ENCODE data around the gene SLC16A10. TPM values are rescaled to one million over a fixed set of nuclear protein-coding genes. Genes with fewer than 3 reads are reported as not detected.

SLC16A10 gene
- total and polyA plus RNA-seq, 2 of the 8 experiments (the other 6 are each of a cell fraction or from before 2014, with no cell fraction given) = 18.6 to 23.2 TPM

GRCh38 chr6:111195656-111196055 lies 108.4 kb downstream of the SLC16A10 start:
- no peak overlapping the region for H3K14ac ChIP-seq (ENCODE audit: insufficient read length)
- no peak overlapping the region for H2BK20ac ChIP-seq (ENCODE audit: low read length)
- TF ChIP-seq NANOG (IDR thresholded peaks at IDR 0.05; ENCODE audit: insufficient read depth, low read depth, low read length, poor library complexity, severe bottlenecking) = no peak
- H3K23ac ChIP-seq (ENCODE audit: insufficient read length) = no peak overlapping the region
- H3K23me2 ChIP-seq (ENCODE audit: low read depth, low read length) = no peaks in the 10 kb centered on the region
- H3K4me1 ChIP-seq (replicated peaks in 1 of 4; ENCODE audit: control insufficient read depth in 3 of 4, insufficient read depth in 4 of 4, low read length in 3 of 4) = no peaks in the 10 kb centered on the region
- no peak overlapping the region for H2AK5ac ChIP-seq (ENCODE audit: low read depth, low read length)
- H2BK12ac ChIP-seq (ENCODE audit: low read depth, low read length) = no peak overlapping the region
- POLR2A ChIA-PET (ENCODE audit: partially characterized antibody) = no interaction called here
- no peaks in the 10 kb centered on the region for H3K79me2 ChIP-seq (ENCODE audit: control insufficient read depth in 1 of 2, insufficient read depth in 2 of 2, low read length in 2 of 2)
- no peak overlapping the region for H3K18ac ChIP-seq (ENCODE audit: extremely low read depth, low read length)
- no peaks in the 10 kb centered on the region for H3K79me1 ChIP-seq (ENCODE audit: low read depth, low read length)
- no peak overlapping the region for H3K4me2 ChIP-seq (ENCODE audit: insufficient read depth in 1 of 2, low read depth in 2 of 2, low read length in 2 of 2)
- H4K91ac ChIP-seq (replicated peaks; ENCODE audit: insufficient read length, low read length) = no peak overlapping the region
- FAIRE-seq (no peak), DNase-seq (ENCODE audit: low read depth in 1 of 2, low spot score in 2 of 2) (no peak)
- no peak overlapping the region for H3K9ac ChIP-seq (replicated peaks in 1 of 4; ENCODE audit: extremely low read depth in 1 of 4, low read depth in 3 of 4, low read length in 3 of 4)
- H2BK15ac ChIP-seq (ENCODE audit: low read length) = no peak overlapping the region
- H4K20me1 ChIP-seq (replicated peaks in 1 of 2; ENCODE audit: control insufficient read depth in 1 of 2, insufficient read depth in 2 of 2, low read length in 2 of 2) = no peaks in the 10 kb centered on the region
- no peak overlapping the region for H3K27ac ChIP-seq (ENCODE audit: low read depth, low read length)
- no peak overlapping the region for H3K56ac ChIP-seq (replicated peaks; ENCODE audit: insufficient read length, low read depth, low read length)
- CTCF ChIA-PET (ENCODE audit: partially characterized antibody) = interaction anchor here (0.6 to 1.3 kb wide), 3 partner anchors 15 to 1078 kb away, joined by 3 read pairs; no protein-coding TSS in a partner anchor
- peaks cover 2% of the 10 kb centered on the region in 2 experiments; a peak in 2 of 4 replicates for H3K9me3 ChIP-seq (ENCODE audit: insufficient read depth in 2 of 2, low read depth in 1 of 2, low read length in 1 of 2)
- no peak overlapping the region for H3K4me3 ChIP-seq (ENCODE audit: extremely low read depth in 1 of 4, insufficient read depth in 2 of 4, low read depth in 3 of 4, low read length in 4 of 4)
- H4K5ac ChIP-seq (ENCODE audit: insufficient read length, low read depth, low read length) = no peak overlapping the region
- H2AFZ ChIP-seq (ENCODE audit: low read length) = no peak overlapping the region
- no peak overlapping the region for H4K8ac ChIP-seq (ENCODE audit: extremely low read depth, insufficient read depth, low read length)
- no peaks in the 10 kb centered on the region for H3K36me3 ChIP-seq (ENCODE audit: control insufficient read depth in 2 of 4, insufficient read depth in 4 of 4, low read length in 3 of 4)
- H3K27me3 ChIP-seq (replicated peaks in 1 of 4; ENCODE audit: control insufficient read depth in 3 of 4, extremely low read depth in 1 of 4, insufficient read depth in 3 of 4, low read length in 3 of 4) = no peaks in the 10 kb centered on the region
- no peak overlapping the region for H2BK120ac ChIP-seq (replicated peaks; ENCODE audit: low read depth, low read length)
- no peak overlapping the region for H3K4ac ChIP-seq (replicated peaks; ENCODE audit: insufficient read length, low read depth, low read length)
- H2BK5ac ChIP-seq (ENCODE audit: low read depth, low read length) = no peak overlapping the region
